Left forelimb (tissue), 1 donor: ENCODE data around the gene C1orf21.

Experiments
- DNase-seq: peaks from one replicate; pipeline ENCODE4 v3.0.0-alpha.2; 2018; ENCODE audit warnings: low spot score

C1orf21 gene

DNA sequence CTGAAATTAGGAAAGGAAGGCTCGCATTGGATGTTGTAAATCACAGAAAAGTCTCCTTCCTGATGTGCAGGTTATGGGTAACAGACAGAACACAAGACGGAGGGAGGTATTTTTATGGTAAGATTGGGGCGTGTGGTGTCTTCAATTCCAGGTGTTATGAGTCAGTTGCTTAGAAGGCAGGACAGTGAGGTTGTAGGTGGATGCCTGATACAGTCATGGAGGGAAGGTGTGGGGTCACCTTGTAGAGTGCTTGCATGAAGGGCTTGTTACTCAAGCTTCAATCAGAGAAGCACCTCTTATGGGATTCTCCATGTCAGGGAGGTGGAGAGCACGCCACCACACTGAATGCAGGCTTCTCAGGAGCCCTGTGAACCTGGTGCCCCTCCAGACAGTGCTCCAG, 63.1 kb downstream of the C1orf21 start:
- no peak for DNase-seq

GRCh38 chr1:184455786-184456185, 69.0 kb downstream of the C1orf21 start:
- no peak for DNase-seq

GRCh38 chr1:184456189-184456588, 69.4 kb downstream of the C1orf21 start:
- no peak for DNase-seq

DNA sequence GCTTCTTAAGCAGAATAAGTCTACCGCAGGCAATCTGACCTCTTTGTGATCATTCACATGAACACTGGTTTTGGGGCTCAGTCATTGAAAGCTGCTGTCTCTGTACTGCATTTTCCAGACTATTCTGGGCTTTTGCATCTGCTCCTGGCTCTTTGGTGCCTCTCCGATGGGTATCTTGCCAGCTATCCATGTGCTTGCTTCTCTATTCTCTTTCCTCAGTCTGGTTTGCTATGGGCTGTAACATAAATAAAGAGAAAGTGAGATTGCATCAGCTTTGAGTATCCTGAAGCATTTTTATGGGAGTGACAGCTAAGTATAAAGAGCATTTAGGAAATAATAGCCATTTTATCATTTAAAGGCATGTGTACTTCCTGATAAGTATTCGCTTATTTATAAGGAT, 70.7 kb downstream of the C1orf21 start:
- DNase-seq, result no peak

- no peak for DNase-seq
Measured at GRCh38 chr1:184461321-184461720, 74.5 kb downstream of the C1orf21 start.

- DNase-seq, result no peak
Measured at GRCh38 chr1:184462155-184462554, 75.3 kb downstream of the C1orf21 start.

DNA sequence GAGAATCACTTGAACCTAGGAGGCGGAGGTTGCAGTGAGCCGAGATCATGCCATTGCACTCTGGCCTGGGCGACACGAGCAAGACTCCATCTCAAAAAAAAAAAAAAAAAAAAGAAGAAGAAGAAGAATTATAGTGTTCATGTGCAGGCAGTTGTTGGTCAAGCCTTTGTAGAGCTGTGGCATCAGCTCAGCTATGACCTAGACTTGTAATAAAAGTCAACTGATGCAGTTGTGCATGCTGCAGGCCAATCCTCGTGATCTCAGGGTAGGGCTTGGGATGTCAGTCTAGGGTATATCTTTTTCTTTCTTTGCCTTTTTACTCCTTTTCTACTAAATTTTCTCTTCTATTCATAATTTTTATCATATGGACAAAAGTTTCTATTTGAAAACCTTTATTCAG, 76.2 kb downstream of the C1orf21 start:
- no peak for DNase-seq

DNA sequence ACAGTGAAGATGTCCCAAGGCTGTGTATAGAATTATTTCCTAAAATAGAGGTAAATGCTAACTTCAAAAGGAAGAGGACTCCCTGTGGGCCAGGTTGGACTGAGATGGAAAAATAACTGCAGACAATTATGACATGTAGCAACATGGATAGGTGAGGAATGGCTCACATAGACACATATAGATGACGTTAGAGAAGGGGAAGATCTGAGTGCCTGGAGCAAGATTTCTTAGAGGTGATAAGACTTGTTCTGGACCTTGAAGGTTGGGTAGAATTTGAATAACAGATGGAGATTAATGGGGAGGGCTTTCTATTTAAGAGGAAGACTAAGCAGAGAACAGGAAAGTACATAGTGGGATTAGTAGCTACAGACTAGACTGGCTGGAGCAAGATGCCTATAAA, 76.9 kb downstream of the C1orf21 start:
- DNase-seq, result no peak

GRCh38 chr1:184464757-184465156, 77.9 kb downstream of the C1orf21 start:
- DNase-seq, result no peak

DNA sequence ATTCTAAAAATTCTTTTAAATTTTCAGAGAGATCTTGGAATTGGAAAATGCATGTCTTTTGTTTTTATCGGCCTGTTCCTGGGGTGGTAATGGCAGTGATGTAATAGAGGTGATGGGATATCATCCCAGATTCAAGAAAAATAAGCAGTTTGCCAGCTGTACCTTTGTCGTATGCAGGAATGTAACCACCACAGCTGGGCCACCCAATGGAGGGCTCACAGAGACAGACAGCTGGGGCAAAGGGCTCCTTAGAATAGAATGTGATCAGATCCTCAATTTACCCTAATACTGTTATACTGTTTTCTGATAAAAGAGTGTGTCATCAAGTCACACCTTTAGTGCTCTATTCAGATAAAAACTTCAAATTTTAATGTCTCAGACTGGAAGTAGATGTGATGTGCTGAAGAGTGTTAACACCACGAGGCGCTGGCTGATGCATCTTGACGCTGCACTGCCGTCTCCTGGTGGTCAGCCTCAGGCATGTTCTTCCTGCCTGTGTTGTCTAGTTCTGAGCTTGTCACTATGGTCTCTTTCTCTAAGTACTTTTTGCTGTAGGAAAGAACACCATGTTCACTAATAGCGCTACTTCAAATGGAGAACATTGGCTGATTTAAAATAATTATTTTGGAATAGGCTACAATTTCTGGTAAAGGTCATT, 78.8 kb downstream of the C1orf21 start:
- DNase-seq, result no peak

- DNase-seq, result no peak
Measured at GRCh38 chr1:184467295-184467694, 80.5 kb downstream of the C1orf21 start.

DNA sequence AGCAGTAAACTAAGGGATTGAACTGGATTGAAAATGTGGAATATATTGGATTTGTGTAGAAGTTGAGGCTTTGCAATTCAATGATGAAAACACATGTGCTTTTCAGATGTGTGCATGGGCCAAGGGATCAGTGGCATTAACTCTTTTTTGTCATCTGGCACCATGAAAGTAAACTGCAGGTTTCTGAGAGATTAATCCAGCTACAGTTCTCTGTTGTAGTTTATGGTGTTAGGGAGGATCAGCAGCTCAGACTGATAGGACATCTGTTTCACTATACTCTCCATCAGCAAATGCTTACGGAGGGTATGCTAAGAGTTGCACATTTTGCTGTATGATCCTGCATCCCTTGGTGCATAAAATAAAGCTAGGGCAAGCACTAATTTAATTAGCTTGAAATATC, 82.6 kb downstream of the C1orf21 start:
- no peak for DNase-seq

DNA sequence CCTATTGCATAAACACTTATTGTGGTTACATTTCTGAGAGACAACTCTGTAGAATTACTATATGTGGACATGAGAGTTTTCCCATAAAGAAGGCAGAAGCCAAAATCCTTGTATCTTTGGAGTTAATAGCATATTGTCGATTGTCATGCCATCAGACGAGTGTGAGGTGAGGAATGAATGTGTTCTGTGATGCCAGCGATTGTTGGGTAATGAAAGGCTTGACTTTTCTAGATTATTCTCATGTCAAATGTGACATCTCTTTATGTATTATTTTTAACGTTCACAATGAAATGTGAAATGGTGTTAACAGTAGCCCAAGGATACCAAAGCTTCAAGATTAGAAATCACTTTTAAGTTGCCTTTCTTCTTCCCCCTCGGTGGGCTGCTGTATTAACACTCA, 84.9 kb downstream of the C1orf21 start:
- no peak for DNase-seq

DNA sequence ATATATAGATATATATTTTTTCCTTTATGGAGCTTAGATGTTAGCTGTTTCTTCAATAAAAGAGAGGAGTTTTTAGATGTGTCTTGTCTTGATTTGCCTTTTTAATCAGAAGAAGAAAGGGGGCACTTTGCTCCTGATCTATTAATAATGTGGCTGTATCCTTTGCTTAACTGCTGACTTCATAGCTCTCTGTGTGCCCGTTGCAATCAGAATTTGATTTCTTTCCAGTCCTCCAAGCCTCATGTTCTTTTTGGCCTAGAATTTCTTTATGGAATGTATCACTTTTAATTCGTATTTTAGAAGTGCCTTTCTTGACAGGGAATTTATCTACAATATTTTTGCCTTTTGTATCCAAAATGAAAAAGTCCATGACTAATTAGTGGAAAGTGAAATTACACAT, 85.3 kb downstream of the C1orf21 start:
- DNase-seq, result no peak

DNA sequence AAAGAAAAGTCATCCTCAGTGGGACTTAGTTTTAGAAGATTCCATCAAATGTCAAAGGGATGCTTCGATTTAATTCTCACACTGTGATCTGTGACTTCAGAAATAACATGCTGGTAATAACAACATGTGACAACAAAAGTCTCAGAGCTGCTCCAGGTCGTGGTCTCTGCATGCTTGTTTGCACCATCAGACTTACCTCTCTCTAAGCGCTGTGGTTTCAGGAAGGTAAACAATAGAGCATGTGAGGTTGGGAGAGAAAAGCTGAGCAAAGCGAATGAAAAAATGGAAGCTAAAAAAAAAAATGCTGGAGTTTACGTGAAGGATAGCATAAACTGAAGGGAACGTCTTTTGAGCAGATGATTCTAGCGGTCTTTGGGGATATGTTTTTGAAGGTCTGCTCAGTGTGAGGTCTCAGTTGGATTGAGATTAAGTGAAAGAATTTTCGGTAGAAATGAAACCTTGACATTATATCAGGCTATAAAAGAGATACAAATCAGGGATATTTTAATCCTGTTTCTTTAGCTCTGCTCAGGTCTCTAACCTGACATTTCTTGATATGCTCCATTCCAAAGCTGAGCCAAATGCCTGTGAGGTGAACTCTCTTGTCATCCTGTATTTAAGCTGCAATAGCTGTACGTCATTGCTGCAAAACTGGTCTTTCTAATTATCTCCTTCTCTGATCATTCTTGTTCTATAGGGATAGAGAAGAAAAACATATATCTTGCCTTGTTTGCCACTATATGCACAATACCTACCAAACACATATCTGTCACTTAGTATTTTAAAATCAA, 86.5 kb downstream of the C1orf21 start:
- DNase-seq, result no peak

DNA sequence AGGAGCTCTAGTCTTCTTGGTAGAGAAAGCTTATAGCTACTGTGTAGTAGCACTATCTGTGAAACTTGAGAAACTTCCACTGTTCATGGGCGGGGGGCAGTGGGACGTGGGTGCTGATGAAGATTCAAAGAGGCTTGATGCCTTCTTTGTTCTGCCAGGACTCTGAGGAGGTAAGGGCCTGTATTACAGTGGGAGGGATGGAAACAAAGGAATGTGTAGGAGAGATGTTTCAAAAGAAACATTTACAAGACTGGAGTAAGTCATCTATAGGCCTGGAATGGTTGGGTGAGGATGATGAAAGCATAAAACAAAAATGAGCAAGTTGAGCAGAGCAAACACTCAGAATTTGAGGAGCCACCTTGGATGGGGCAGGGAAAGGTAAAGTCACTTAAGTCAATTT, 89.4 kb downstream of the C1orf21 start:
- DNase-seq, result no peak

DNA sequence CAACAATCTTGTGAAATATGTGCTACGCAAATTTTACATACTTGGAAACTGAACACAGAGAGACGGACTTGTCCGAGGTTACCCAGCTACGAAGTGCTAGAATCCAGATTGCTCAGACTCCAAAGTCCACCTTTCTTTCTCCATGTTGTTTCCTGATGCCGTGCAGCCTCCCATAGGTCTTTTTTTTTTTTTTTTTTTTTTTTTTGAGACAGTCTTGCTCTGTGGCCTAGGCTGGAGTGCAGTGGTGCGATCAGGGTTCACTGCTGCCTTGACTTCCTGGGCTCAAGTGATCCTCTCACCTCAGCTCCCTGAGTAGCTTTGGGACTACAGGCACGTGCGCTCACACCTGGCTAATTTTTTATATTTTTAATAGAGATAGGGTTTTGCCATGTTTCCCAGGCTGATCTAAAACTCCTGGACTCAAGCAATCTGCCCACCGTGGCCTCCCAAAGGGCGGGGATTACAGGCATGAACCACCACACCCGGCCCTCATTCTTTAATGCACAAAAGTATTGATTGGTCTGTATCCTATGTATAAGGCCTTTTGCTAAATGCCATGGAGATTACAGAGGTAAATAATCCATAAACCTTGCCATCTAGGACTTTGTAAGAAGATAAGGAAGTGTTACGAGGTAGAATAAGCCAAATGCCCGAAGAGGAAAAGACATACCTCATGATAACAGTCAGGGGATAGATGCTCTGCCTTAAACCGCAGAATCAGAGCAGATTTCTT, 92.8 kb downstream of the C1orf21 start:
- DNase-seq, result no peak

DNA sequence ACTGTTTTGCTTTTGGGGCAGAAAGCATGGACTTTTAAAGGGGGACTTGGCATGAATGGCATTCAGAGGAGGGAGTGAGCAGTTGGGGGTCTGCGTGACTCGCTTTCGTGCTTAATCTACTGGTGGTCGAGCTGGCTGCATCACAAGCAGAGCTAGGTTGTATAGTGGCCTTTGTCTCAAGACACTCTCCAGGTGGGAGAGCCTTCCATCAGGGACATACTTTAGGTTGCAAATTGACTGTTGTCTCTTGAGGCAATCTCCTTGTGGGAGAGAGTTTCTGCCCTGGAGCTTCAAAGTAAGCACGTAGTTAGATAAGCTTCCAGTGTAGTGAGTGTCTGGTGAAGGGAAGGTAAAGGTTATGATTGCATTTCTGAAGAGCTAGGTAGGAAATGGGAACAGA, 93.9 kb downstream of the C1orf21 start:
- DNase-seq, result no peak

DNA sequence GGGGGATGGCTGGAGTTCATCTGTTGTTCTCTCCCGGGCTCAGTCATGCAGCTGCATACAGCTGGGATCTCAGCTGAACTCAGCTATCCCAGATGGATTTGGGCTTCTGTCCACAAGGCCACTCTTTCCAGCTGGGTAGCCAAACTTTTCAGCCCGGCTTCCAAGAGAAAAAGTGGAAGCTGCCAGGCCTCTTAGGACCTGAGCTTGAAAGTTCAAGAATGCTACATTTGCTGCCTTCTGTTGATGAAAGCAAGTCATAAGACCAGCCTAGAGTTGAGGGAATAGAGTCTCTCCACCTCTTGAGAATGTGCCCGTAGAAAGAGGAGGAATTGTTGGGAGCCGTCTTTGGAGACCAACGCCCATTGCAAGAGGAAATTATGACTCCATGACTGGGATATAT, 95.3 kb downstream of the C1orf21 start:
- peak; percentile 76 for DNase-seq

GRCh38 chr1:184483101-184483683, 96.4 kb downstream of the C1orf21 start:
- no peak for DNase-seq

GRCh38 chr1:184485751-184486723, 99.2 kb downstream of the C1orf21 start:
- DNase-seq, result no peak
